Breast epithelium (tissue), 3 donors: Measurements from ENCODE around the gene APBA3.

ENCODE experiments used
- CTCF ChIP-seq, 3 donors: fragments of 450-650 bp; IDR thresholded peaks; one replicate each; pipeline ENCODE4 v1.5.1; 2016 to 2017; ENCODE audit warnings: antibody characterized with exemption in 3 of 3, mild to moderate bottlenecking in 3 of 3, moderate library complexity in 3 of 3
- POLR2A ChIP-seq: fragments of 450-650 bp; IDR thresholded peaks from one replicate; pipeline ENCODE4 v1.6.1; 2016; ENCODE audit warnings: antibody characterized with exemption, mild to moderate bottlenecking, moderate library complexity
- POLR2AphosphoS5 ChIP-seq, 3 donors: sonication (generic); formaldehyde crosslinking; IDR thresholded peaks; one replicate each; pipeline ENCODE4 v1.6.1; 2017; ENCODE audit warnings: antibody characterized with exemption in 3 of 3

GRCh38 chr19:3733549-3734309 lies 27.8 kb downstream of the APBA3 start:
- TF ChIP-seq CTCF (IDR thresholded peaks at IDR 0.05) (no peak), POLR2AphosphoS5 (IDR thresholded peaks at IDR 0.05) (no peak), POLR2A (no peak)
